Smooth muscle cell (in vitro differentiated cells): ENCODE data around the gene BMPR1B. TPM values are rescaled to one million over a fixed set of nuclear protein-coding genes. Genes with fewer than 3 reads are reported as not detected.

ENCODE experiments used
- DNase-seq: peaks from one replicate; lab custom pipeline; 2025; ENCODE audit not compliant: unreplicated experiment; lab: John Stamatoyannopoulos, UW
- H2AFZ ChIP-seq: fragments of 200-600 bp; sonication (generic); 2 replicates; pipeline ENCODE4 v1.6.0; 2016; ENCODE audit warnings: antibody characterized with exemption, low read depth, mild to moderate bottlenecking
- H3F3A ChIP-seq: fragments of 200-600 bp; sonication (generic); 2 replicates; pipeline ENCODE4 v1.6.0; 2017; ENCODE audit warnings: antibody characterized with exemption, low read depth
- H3K27ac ChIP-seq: fragments of 200-600 bp; sonication (generic); 2 replicates; pipeline ENCODE4 v1.5.1; 2016; ENCODE audit warnings: low read depth, mild to moderate bottlenecking
- H3K27me3 ChIP-seq: fragments of 200-600 bp; sonication (generic); 2 replicates; pipeline ENCODE4 v1.6.1; 2016; ENCODE audit warnings: low read depth, mild to moderate bottlenecking
- H3K36me3 ChIP-seq: fragments of 200-600 bp; sonication (generic); 2 replicates; pipeline ENCODE4 v1.5.1; 2016; ENCODE audit warnings: low read depth
- H3K4me1 ChIP-seq: fragments of 200-600 bp; sonication (generic); 2 replicates; pipeline ENCODE4 v1.5.1; 2016; ENCODE audit warnings: low read depth
- H3K4me2 ChIP-seq: fragments of 200-600 bp; sonication (generic); 2 replicates; pipeline ENCODE4 v1.6.0; 2016; ENCODE audit warnings: mild to moderate bottlenecking
- H3K4me3 ChIP-seq: fragments of 200-600 bp; sonication (generic); 2 replicates; pipeline ENCODE4 v1.5.1; 2016; ENCODE audit warnings: mild to moderate bottlenecking
- H3K79me2 ChIP-seq: fragments of 200-600 bp; sonication (generic); 2 replicates; pipeline ENCODE4 v1.6.0; 2016; ENCODE audit warnings: low read depth, mild to moderate bottlenecking
- H3K9ac ChIP-seq: fragments of 200-600 bp; sonication (generic); 2 replicates; pipeline ENCODE4 v1.6.0; 2016; ENCODE audit warnings: low read depth
- H3K9me3 ChIP-seq: fragments of 200-600 bp; sonication (generic); replicated peaks from 2 replicates; pipeline ENCODE4 v1.5.1; 2016; ENCODE audit warnings: low read depth
- H4K20me1 ChIP-seq: fragments of 200-600 bp; sonication (generic); 2 replicates; pipeline ENCODE4 v1.6.0; 2016; ENCODE audit warnings: low read depth
- WGBS: methylation state at CpG from one replicate; pipeline ENCODE4 v1.1.7; 2016; ENCODE audit warnings: low lambda C conversion rate; 5-methylcytosine and 5-hydroxymethylcytosine counted together
- polyA plus RNA-seq: library from polyadenylated mRNA; unstranded; fragments of >200 nt; fragmentation: Nextera tagmentation; extraction: Ambion mirVana; gene quantifications from 2 replicates; pipeline ENCODE4 v1.2.1, GENCODE V29; 2016
- total RNA-seq: library from RNA; depleted of rRNA; stranded (reverse); fragments of >200 nt; gene quantifications from 2 replicates; pipeline ENCODE4 v1.2.3, GENCODE V29; 2014
- TF ChIP-seq, protein P1 (sequence below): fragments of 200-600 bp; sonication (generic); IDR thresholded peaks from 2 replicates; pipeline ENCODE4 v1.5.1; 2017; ENCODE audit warnings: borderline replicate concordance, mild to moderate bottlenecking, antibody characterized with exemption; ENCODE audit not compliant: insufficient read depth, poor library complexity, severe bottlenecking

BMPR1B gene
- total and polyA plus RNA-seq, 2 experiments from 2014 or later, result 0.03 to 1.2 TPM

GRCh38 chr4:95085124-95085833 is 327.5 kb downstream of the BMPR1B start:
- Histone ChIP-seq H3F3A (no peaks in the 10 kb centered on the region), H3K27ac (no peak overlapping the region), H3K79me2 (no peaks in the 10 kb centered on the region), H3K36me3 (no peaks in the 10 kb centered on the region), H3K27me3 (no peaks in the 10 kb centered on the region), H3K9ac (no peak overlapping the region), H2AFZ (no peak overlapping the region), H3K4me1 (no peaks in the 10 kb centered on the region), H3K4me2 (no peak overlapping the region), H4K20me1 (no peaks in the 10 kb centered on the region), H3K9me3 (no peaks in the 10 kb centered on the region), H3K4me3 (no peak overlapping the region)
- 89% methylated on average over 7 of the region's 7 CpGs for WGBS
- TF ChIP-seq, protein P1, sequence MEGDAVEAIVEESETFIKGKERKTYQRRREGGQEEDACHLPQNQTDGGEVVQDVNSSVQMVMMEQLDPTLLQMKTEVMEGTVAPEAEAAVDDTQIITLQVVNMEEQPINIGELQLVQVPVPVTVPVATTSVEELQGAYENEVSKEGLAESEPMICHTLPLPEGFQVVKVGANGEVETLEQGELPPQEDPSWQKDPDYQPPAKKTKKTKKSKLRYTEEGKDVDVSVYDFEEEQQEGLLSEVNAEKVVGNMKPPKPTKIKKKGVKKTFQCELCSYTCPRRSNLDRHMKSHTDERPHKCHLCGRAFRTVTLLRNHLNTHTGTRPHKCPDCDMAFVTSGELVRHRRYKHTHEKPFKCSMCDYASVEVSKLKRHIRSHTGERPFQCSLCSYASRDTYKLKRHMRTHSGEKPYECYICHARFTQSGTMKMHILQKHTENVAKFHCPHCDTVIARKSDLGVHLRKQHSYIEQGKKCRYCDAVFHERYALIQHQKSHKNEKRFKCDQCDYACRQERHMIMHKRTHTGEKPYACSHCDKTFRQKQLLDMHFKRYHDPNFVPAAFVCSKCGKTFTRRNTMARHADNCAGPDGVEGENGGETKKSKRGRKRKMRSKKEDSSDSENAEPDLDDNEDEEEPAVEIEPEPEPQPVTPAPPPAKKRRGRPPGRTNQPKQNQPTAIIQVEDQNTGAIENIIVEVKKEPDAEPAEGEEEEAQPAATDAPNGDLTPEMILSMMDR, result no peak
- no peak for DNase-seq

GRCh38 chr4:95086551-95086950 is 328.8 kb downstream of the BMPR1B start:
- Histone ChIP-seq H3K79me2 (no peaks in the 10 kb centered on the region), H3K4me1 (no peaks in the 10 kb centered on the region), H3K9me3 (no peaks in the 10 kb centered on the region), H3K36me3 (no peaks in the 10 kb centered on the region), H3F3A (no peaks in the 10 kb centered on the region), H3K4me3 (no peak overlapping the region), H2AFZ (no peak overlapping the region), H3K9ac (no peak overlapping the region), H3K4me2 (no peak overlapping the region), H4K20me1 (no peaks in the 10 kb centered on the region), H3K27ac (no peak overlapping the region), H3K27me3 (no peaks in the 10 kb centered on the region)
- TF ChIP-seq, protein P1, result no peak
- 68% methylated on average over 1 of the region's 1 CpG for WGBS
- DNase-seq, result no peak

GRCh38 chr4:95087657-95088455 is 330.1 kb downstream of the BMPR1B start:
- H3F3A ChIP-seq, result no peaks in the 10 kb centered on the region
- no peaks in the 10 kb centered on the region for H3K27me3 ChIP-seq
- H3K4me3 ChIP-seq, result no peak overlapping the region
- H4K20me1 ChIP-seq, result no peaks in the 10 kb centered on the region
- H3K4me2 ChIP-seq, result peak overlapping the region; percentile 64
- H3K27ac ChIP-seq, result no peak overlapping the region
- WGBS, result 93% methylated on average over 2 of the region's 2 CpGs
- H3K9me3 ChIP-seq, result no peaks in the 10 kb centered on the region
- no peaks in the 10 kb centered on the region for H3K79me2 ChIP-seq
- no peaks in the 10 kb centered on the region for H3K36me3 ChIP-seq
- TF ChIP-seq, protein P1, result no peak
- no peak overlapping the region for H3K9ac ChIP-seq
- H3K4me1 ChIP-seq, result no peaks in the 10 kb centered on the region
- H2AFZ ChIP-seq, result no peak overlapping the region
- no peak for DNase-seq
